Activated CD8-positive, alpha-beta memory T cell treated with anti-CD3 and anti-CD28 coated beads for 48 hours (primary cell): ENCODE results near the gene NCSTN.

Experiments
- DNase-seq, 3 experiments: peaks; one replicate each; pipeline ENCODE4 v3.0.0-alpha.2; 2020; ENCODE audit warnings: low read depth in 2 of 3, low spot score in 2 of 3

NCSTN gene

DNA sequence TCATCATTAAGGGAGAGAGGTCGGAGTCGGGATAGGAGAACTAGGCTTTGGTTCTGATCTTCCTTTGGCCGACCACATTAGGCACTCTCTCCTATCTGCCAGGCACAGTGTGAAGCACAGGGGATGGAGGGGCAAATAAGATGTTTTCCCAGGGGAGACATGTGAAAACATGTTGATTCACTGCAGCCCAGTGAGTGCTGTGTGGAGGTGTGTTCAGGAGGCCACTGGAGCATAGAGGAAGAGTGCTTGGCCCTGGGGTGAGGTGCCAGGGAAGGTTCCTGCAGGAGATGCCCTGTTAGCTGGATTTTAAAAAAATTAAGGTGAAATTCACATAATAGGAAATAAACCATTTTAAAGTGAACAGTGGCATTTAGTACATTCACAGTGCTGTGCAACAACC is 60.9 kb downstream of the NCSTN start:
- no peak for DNase-seq

DNA sequence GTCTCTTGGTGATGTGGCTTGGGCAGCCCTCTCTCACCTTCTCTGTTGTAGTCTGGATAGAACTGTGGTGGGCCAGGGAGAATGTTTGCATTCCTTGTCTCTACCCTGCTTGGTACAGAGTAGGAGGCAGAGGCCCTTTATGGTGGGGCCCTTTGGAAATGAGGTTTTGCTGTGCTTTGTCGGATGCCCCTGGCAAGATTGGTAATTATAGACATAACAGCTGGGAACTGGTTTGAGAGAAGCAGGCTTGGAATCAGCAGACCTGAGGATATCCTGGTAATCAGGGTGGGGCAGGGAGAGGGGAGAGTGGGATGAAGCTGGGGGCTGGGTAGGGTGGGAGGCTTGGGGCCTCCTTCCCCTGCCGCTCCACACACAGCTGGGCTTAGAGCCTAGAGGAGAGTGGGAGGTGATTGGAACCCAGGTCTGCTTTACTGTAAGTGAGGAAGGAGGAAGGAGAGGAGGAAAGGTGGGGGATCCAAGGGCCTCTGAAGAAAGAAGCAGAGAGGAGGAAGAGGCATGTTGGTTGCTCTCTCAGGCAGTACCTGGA is 62.2 kb downstream of the NCSTN start:
- no peak for DNase-seq

- no peak for DNase-seq
These were observed 63.2 kb downstream of the NCSTN start for GRCh38 chr1:160406131-160406968.

DNA sequence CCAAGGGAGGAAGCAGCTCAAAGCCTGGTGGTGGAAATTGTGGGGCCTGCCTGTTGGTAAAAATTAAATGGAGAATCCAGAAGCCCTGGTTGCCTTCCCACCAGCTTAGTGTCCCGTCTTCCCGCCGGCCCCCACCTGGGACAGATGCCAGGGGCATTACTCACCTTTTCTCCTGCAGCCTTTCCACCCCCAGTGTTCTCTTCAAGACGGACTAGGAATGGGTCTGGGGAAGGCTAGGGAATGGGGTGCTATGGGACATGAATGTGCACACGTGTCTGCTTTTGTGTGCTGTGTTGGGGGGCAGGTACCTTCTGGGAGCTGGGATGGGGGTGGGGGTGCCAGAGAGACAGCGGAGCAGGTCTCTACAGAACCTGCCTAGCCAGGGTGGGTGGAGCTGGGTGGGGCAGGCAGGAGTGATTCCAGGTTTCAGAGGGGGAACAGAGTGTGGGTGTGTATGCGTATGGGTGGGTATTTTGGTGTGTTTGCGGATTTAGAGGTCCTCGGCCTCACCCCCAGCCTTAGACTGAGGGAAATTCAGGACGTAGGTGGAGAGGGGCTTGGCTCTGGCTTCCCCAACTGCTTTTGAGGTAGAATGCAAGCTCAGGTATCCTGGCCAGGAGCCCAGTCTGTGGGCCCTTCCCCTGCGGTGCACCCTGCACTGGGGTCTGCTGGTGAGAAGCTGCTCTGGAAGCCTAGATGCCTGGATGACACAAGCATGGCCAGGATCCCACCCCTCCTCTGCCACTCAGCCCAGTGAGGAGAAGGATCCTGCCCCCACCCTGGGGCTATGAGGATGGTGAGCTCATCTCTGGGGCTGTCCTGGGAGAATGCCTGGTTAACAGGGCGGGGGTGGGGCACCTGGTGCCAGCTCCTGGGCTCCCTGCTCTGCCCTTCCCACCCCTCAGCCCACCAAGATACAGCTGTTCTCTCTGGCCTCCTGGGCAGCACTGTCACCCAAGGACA is 64.9 kb downstream of the NCSTN start:
- no peak for DNase-seq
